Measurements from ENCODE around the gene EGR1.

DNA sequence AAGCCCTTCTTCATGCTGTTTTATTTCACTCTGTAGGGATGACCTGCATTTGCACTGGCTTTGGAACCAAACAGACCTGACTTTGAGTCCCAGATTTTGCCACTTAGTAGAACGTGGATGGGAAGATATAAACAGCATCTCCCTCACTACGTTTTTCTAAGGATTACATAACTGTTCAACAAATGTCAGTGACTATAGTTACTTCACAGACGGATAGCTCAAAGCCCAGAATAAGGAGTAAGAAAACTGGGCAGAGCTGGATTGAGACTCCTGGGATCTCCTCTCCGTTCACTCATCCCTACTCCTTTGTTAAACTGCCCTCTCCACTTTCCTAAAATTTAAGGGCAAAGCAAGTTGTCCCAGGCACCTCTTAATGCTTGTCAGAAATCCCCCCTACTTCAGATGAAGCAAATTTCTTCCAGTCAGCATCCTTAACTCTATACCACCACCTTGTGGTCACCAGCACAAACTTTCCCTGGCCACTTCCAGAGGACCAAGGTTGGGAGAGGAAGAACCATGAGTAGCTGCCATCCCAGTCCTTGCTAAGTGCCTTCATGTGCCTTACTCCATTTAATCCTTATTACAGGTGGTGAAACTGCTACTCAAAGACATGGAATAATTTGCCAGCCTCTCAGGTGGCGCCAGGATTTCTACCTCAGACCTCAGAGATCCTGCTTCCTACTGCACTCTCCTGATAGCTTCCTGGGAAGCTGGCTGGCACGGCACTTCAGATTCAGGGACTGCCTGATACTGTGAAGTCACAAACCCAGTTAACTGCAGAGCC, 38.4 kb downstream of the EGR1 start:
- TF ChIP-seq, protein P1, sequence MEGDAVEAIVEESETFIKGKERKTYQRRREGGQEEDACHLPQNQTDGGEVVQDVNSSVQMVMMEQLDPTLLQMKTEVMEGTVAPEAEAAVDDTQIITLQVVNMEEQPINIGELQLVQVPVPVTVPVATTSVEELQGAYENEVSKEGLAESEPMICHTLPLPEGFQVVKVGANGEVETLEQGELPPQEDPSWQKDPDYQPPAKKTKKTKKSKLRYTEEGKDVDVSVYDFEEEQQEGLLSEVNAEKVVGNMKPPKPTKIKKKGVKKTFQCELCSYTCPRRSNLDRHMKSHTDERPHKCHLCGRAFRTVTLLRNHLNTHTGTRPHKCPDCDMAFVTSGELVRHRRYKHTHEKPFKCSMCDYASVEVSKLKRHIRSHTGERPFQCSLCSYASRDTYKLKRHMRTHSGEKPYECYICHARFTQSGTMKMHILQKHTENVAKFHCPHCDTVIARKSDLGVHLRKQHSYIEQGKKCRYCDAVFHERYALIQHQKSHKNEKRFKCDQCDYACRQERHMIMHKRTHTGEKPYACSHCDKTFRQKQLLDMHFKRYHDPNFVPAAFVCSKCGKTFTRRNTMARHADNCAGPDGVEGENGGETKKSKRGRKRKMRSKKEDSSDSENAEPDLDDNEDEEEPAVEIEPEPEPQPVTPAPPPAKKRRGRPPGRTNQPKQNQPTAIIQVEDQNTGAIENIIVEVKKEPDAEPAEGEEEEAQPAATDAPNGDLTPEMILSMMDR (IDR thresholded peaks at IDR 0.05) = peak; percentile 53 to 88 (median 72)
- TF ChIP-seq POLR2AphosphoS5 (IDR thresholded peaks at IDR 0.05) = no peak
